GM21528 (cell line): ENCODE results near the gene RAB6D.
"Not testable (repeated sequence)": the region's sequence is repeated elsewhere in the genome, so short reads cannot be mapped to it uniquely, and the experiment has no call there.

Source experiments
- ATAC-seq: cut with Tn5 transposase; IDR thresholded peaks from one replicate; pipeline ENCODE4 v1.9.1; 2021; ENCODE audit warnings: mild to moderate bottlenecking, moderate library complexity; ENCODE audit not compliant: unreplicated experiment, low FRiP score

Gene RAB6D

DNA sequence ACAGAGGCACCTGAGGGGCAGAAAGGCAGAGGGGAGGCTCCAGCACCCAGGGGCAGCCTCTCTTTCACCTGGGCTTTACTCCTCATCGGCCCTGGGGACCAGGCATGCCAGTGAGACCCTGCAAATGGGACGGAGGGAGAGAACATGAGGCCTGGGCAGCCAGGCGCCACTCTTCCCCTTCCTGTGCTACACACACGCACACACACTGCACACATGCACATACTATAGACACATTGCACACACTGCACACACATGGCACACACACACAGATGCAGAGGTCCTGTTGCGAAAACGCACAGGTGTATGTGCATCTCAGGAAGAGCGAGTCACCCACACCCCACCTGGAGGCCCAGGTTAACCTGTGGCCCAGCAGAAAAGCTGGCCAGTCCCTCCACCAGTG is 3.4 kb upstream of the RAB6D start:
- ATAC-seq = no peak

DNA sequence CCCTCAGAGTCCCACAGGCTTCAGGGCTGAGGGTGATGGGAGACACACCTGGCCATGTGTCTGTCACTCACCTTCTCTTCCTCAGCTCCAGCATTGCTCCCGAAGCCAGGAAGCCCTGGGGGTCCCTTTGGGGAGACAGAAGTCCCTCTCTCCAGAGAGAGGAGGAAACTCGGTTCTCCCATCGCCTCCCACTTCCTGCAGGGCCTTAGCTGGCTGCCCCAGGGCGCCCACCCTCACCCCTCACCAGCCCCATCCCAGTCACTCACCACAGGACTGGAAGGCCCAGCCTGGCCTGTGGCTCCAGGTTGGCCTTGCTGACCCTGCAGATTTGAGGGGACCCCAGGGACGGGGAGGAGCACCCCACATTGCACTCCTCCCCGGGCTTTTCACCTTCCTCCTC is 2.7 kb upstream of the RAB6D start:
- ATAC-seq = no peak

- ATAC-seq = no peak
These were observed 1.5 kb upstream of the RAB6D start for GRCh38 chr2:131365452-131365851.

DNA sequence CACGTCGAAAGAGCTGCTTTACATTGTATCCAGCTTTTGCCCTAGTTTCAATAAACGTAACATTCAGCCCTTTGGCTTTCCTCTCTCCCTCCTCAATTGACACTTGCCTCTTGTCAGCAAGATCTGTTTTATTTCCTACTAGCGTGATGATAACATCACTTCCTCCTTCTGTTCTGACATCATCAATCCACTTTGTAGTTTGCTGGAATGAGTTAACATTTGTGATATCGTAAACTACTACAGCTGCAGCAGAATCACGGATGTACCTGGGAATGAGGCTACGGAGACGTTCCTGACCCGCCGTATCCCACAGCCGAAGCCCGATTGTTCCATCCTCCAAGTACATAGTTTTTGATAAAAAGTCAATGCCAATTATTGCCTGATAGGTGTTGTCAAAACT is 755 bp downstream of the RAB6D start:
- ATAC-seq = not testable (repeated sequence)

GRCh38 chr2:131361773-131362172 is 2.2 kb downstream of the RAB6D start:
- ATAC-seq = not testable (repeated sequence)

GRCh38 chr2:131353167-131353697 is 10.7 kb downstream of the RAB6D start:
- not testable (repeated sequence) for ATAC-seq

DNA sequence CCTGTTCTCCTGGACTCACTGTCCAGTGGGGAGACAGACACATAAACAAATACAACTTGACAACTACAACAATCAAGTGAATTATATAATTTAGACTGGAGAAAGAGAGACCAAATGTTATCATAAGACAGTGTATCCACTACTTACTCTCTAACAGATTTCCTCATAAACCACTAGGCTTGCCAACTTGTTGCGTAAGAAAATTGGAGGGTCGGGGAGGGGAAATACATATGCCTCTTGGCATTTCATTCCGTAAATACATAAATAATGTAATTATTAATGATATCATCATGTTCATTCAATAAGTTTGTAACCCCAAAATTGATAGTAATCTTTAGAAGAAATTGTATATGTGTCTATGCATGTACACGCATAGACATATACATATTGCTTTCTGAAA is 14.9 kb downstream of the RAB6D start:
- ATAC-seq = no peak

DNA sequence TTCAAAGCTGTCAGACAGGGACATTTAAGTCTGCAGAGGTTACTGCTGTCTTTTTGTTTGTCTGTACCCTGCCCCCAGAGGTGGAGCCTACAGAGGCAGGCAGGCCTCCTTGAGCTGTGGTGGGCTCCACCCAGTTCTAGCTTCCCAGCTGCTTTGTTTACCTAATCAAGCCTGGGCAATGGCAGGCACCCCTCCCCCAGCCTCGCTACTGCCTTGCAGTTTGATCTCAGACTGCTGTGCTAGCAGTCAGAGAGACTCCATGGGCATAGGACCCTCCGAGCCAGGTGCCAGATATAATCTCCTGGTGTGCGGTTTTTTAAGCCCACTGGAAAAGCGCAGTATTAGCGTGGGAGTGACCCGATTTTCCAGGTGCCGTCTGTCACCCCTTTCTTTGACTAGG is 16.9 kb downstream of the RAB6D start:
- ATAC-seq = not testable (repeated sequence)

DNA sequence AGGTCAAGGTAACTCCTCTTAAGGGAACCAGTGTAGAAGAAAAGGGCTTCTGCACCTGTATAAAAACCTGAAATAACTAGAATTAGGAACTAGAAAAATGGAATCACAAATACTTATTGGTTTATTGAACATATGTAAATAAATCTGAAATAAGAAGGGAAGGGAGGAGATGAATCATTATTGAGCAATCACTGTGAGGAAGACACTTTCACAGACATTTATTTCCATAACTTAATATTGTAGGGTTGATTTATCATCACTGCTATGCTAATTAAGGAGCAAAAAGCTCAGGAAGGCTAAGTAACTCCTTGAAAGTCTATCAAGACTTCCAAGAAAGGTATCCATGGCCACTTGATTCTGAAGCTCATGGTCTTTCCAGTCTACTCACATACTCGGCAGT is 24.7 kb downstream of the RAB6D start:
- not testable (repeated sequence) for ATAC-seq

DNA sequence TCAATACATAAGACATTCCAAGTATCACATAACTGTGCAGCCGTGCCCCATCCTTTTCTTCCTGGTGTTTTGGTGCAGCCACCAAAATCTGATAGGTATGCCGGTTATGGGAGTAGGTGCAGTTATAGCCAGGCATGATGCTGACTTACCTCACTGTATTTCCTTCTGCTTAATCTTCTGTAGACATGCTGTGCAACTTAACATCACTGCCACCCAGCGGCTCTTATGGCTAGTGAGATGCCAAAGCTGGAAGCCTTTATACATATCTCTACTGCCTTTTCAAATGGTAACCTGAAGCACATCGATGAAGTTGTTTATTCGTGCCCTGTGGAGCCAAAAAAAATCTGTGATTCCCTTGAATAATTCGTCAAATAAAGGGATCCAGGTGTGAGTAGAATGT is 28.6 kb downstream of the RAB6D start:
- ATAC-seq = not testable (repeated sequence)

DNA sequence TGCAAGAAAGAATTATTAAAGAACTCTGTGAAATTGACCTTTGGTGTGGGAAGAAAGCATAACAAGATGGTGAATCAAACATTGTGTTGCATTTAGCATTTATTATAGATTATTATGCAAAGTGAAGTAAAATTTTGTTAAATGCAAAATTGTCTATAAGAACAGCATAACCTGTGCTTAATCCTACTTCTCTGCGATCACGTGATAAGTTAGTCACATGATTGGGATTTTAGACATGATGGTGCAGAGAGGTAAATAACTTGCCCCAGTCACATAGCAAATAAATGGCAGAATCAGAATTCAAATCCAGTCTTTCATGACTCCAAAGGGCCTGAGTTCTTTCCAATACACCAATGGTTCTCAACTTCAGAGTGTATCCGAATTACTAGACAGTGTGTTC is 31.3 kb downstream of the RAB6D start:
- not testable (repeated sequence) for ATAC-seq

GRCh38 chr2:131331000-131331399 is 33.0 kb downstream of the RAB6D start:
- ATAC-seq = not testable (repeated sequence)

DNA sequence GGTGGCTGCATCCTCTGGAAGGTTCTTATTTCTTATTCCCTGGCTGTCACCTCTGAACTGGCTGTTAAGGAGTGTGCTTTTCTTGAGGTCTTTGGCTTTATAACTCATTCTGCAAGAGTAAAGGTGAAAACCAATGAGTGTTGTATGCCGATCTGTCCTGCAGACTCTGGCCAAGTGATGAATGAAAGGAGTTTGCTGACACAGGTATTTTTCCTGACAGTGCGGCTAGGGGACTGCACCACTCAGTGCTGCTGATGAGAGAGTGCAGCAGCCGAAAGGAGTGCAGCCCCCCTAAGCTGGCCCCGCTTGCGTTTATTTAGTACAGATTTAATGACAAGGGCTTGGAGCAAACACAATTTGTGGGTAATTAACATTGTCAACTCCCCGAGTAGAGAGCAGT is 41.8 kb downstream of the RAB6D start:
- ATAC-seq = no peak

DNA sequence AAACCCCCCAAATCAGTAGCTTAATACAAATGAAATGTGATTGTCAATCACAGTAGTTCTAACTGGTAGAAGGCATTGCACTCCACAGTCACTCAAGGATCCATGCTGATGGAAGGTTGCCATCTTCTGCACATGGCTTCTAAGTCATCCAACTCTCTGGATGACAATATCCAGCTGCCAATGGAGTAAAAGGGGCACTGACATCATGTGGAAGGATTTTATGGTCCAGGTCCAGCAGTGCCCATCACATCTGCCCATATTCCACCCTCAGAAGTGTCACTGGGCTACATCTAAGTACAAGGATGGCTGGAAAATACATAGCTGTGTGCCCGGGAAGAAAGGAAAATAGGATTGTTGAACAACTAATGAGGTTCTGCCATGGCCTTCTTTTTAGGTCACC is 42.6 kb downstream of the RAB6D start:
- not testable (repeated sequence) for ATAC-seq

DNA sequence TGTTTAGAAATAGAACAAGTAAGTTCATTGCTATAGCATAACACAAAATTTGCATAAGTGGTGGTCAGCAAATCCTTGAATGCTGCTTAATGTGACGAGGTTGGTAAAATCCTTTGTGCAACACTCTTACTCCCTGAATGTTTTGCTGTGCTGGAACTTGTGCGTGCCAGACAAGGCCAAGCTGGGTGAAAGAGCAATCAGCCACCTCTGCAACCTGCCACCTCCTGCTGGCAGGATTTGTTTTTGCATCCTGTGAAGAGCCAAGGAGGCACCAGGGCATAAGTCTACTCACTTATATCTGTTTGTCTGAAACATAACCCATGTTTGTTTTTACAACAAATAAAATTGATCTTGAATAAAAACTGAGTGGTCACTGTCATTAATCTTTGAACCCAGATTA is 53.0 kb downstream of the RAB6D start:
- not testable (repeated sequence) for ATAC-seq
